Thyroid gland (tissue), 4 donors: ENCODE results near the gene PSTPIP1.

Experiments used
- POLR2A ChIP-seq, 2 donors: fragments of 450-650 bp; IDR thresholded peaks; one replicate each; pipeline ENCODE4 v1.6.1; 2017; ENCODE audit warnings: antibody characterized with exemption in 2 of 2, mild to moderate bottlenecking in 2 of 2, moderate library complexity in 1 of 2
- TF ChIP-seq, protein P1 (sequence below), 6 experiments: fragments of 200-600 bp in 3 of 6; fragments of 450-650 bp in 3 of 6; sonication (generic) in 3 of 6; IDR thresholded peaks; one replicate each; pipeline ENCODE4 v1.5.1; 2016 to 2019; ENCODE audit warnings: antibody characterized with exemption in 6 of 6, mild to moderate bottlenecking in 2 of 6, inconsistent platforms in 1 of 6, moderate library complexity in 1 of 6

DNA sequence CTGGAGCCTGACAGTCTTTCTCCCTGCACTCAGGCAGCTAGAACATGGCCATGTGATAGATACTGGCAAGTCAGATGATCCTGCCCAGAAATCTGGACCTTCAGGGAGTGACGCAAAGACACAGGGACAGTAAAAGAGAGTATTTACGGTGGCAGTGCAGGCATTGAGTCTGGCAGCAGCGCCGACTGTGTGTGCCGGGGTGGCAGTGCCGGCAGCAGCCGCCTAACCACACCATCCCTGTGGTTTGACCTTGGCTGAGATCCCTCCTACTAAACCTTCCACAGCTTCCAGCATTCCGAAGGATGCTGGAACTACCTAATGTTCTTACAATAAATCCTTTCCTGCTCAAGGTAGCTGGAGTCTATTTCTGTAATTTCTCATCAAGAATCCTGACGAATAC, 80.6 kb downstream of the PSTPIP1 start:
- TF ChIP-seq, protein P1, sequence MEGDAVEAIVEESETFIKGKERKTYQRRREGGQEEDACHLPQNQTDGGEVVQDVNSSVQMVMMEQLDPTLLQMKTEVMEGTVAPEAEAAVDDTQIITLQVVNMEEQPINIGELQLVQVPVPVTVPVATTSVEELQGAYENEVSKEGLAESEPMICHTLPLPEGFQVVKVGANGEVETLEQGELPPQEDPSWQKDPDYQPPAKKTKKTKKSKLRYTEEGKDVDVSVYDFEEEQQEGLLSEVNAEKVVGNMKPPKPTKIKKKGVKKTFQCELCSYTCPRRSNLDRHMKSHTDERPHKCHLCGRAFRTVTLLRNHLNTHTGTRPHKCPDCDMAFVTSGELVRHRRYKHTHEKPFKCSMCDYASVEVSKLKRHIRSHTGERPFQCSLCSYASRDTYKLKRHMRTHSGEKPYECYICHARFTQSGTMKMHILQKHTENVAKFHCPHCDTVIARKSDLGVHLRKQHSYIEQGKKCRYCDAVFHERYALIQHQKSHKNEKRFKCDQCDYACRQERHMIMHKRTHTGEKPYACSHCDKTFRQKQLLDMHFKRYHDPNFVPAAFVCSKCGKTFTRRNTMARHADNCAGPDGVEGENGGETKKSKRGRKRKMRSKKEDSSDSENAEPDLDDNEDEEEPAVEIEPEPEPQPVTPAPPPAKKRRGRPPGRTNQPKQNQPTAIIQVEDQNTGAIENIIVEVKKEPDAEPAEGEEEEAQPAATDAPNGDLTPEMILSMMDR (IDR thresholded peaks at IDR 0.05): no peak
- TF ChIP-seq POLR2A (IDR thresholded peaks at IDR 0.05): no peak
